H1 (cell line): ENCODE results near the gene CEACAM16. TPM values are rescaled to one million over a fixed set of nuclear protein-coding genes. Genes with fewer than 3 reads are reported as not detected.
A peak's percentile ranks its signal among the peaks of the same experiment; 100 is the strongest.

Experiments used
- CTCF ChIA-PET: fragments of 300-600 bp; sonication (Branson Sonifier 250); formaldehyde crosslinking; loops from one replicate; lab custom pipeline; 2021; ENCODE audit not compliant: partially characterized antibody; lab: Charles Lee
- POLR2A ChIA-PET: fragments of 300-600 bp; sonication (Branson Sonifier 250); formaldehyde crosslinking; loops from one replicate; lab custom pipeline; 2021; ENCODE audit warnings: inconsistent platforms; ENCODE audit not compliant: partially characterized antibody; lab: Charles Lee
- DNase-seq, 2 experiments: peaks; one replicate each; pipeline versions ENCODE4 v3.0.0 to v3.0.0-alpha.2; 2010 to 2022; ENCODE audit warnings: low spot score in 2 of 2, low read depth in 1 of 2, mixed read lengths in 1 of 2
- FAIRE-seq: peaks from 2 replicates; lab custom pipeline; 2011; peaks lifted over from hg19 to GRCh38; lab: Jason Lieb, UNC
- H2AFZ ChIP-seq: 2 replicates; pipeline ENCODE4 v1.8.1; 2012; ENCODE audit warnings: low read length, inconsistent platforms
- H2AK5ac ChIP-seq: 2 replicates; pipeline ENCODE4 v1.6.1; 2013; ENCODE audit warnings: low read depth, low read length
- H2BK120ac ChIP-seq: replicated peaks from 2 replicates; pipeline ENCODE3; 2013; ENCODE audit warnings: low read depth, low read length, inconsistent platforms
- H2BK12ac ChIP-seq: 2 replicates; pipeline ENCODE4 v1.6.1; 2013; ENCODE audit warnings: low read depth, low read length
- H2BK15ac ChIP-seq: 2 replicates; pipeline ENCODE4 v1.6.1; 2013; ENCODE audit warnings: low read length
- H2BK20ac ChIP-seq: 2 replicates; pipeline ENCODE4 v1.6.1; 2013; ENCODE audit warnings: low read length
- H2BK5ac ChIP-seq: 2 replicates; pipeline ENCODE4 v1.6.1; 2013; ENCODE audit warnings: low read depth, low read length
- H3K14ac ChIP-seq: 2 replicates; pipeline ENCODE4 v1.6.1; 2013; ENCODE audit warnings: inconsistent platforms; ENCODE audit not compliant: insufficient read length
- H3K18ac ChIP-seq: 2 replicates; pipeline ENCODE4 v1.6.1; 2013; ENCODE audit warnings: low read length; ENCODE audit errors: extremely low read depth
- H3K23ac ChIP-seq: 2 replicates; pipeline ENCODE4 v1.6.1; 2013; ENCODE audit warnings: inconsistent platforms; ENCODE audit not compliant: insufficient read length
- H3K23me2 ChIP-seq: 2 replicates; pipeline ENCODE4 v1.6.1; 2013; ENCODE audit warnings: low read depth, low read length
- H3K27ac ChIP-seq: 2 replicates; pipeline ENCODE4 v1.6.1; 2011; ENCODE audit warnings: low read depth, low read length, inconsistent platforms
- H3K27me3 ChIP-seq, 4 experiments: replicated peaks in 1 of 4; 1 replicate in 1 of 4; 2 replicates in 3 of 4; pipeline versions ENCODE4 v1.6.1 to v1.8.1; 2011 to 2013; ENCODE audit warnings: low read length in 3 of 4, mild to moderate bottlenecking in 3 of 4, inconsistent platforms in 2 of 4, mixed read lengths in 2 of 4, moderate library complexity in 1 of 4; ENCODE audit not compliant: control insufficient read depth in 3 of 4, insufficient read depth in 3 of 4; ENCODE audit errors: extremely low read depth in 1 of 4
- H3K36me3 ChIP-seq, 4 experiments: 2 replicates each; pipeline versions ENCODE4 v1.6.1 to v1.8.1; 2011 to 2013; ENCODE audit warnings: mild to moderate bottlenecking in 4 of 4, low read length in 3 of 4, moderate library complexity in 2 of 4, control low read depth in 1 of 4, inconsistent platforms in 1 of 4; ENCODE audit not compliant: insufficient read depth in 4 of 4, control insufficient read depth in 2 of 4
- H3K4ac ChIP-seq: replicated peaks from 2 replicates; pipeline ENCODE3; 2013; ENCODE audit warnings: low read length, low read depth, mixed read lengths, inconsistent platforms; ENCODE audit not compliant: insufficient read length
- H3K4me1 ChIP-seq, 4 experiments: replicated peaks in 1 of 4; 1 replicate in 1 of 4; 2 replicates in 3 of 4; pipeline versions ENCODE4 v1.6.1 to v1.8.1; 2011 to 2013; ENCODE audit warnings: low read length in 3 of 4, inconsistent platforms in 2 of 4, mixed read lengths in 1 of 4; ENCODE audit not compliant: insufficient read depth in 4 of 4, control insufficient read depth in 3 of 4
- H3K4me2 ChIP-seq, 2 experiments: 2 replicates each; pipeline versions ENCODE4 v1.6.1 to v1.8.1; 2011 to 2013; ENCODE audit warnings: low read depth in 2 of 2, low read length in 2 of 2, control low read depth in 1 of 2, inconsistent platforms in 1 of 2, mild to moderate bottlenecking in 1 of 2; ENCODE audit not compliant: insufficient read depth in 1 of 2
- H3K4me3 ChIP-seq, 4 experiments: fragments of 200-600, 300-600 bp in 1 of 4; sonication (generic), shearing (Covaris generic), sonication (Bioruptor Twin) in 1 of 4; 2 replicates each; pipeline versions ENCODE4 v1.5.1 to v1.8.1; 2011 to 2016; ENCODE audit warnings: low read length in 4 of 4, low read depth in 3 of 4, control low read depth in 2 of 4, inconsistent platforms in 2 of 4, mild to moderate bottlenecking in 2 of 4, mixed read lengths in 1 of 4, moderate library complexity in 1 of 4; ENCODE audit not compliant: insufficient read depth in 2 of 4; ENCODE audit errors: extremely low read depth in 1 of 4
- H3K56ac ChIP-seq: replicated peaks from 2 replicates; pipeline ENCODE3; 2013; ENCODE audit warnings: low read depth, mild to moderate bottlenecking, mixed read lengths, low read length, inconsistent platforms; ENCODE audit not compliant: insufficient read length
- H3K79me1 ChIP-seq: 2 replicates; pipeline ENCODE4 v1.6.1; 2013; ENCODE audit warnings: low read depth, low read length, control low read depth
- H3K79me2 ChIP-seq, 2 experiments: 2 replicates each; pipeline versions ENCODE4 v1.6.1 to v1.8.1; 2012 to 2013; ENCODE audit warnings: low read length in 2 of 2, mild to moderate bottlenecking in 2 of 2, inconsistent platforms in 1 of 2; ENCODE audit not compliant: insufficient read depth in 2 of 2, control insufficient read depth in 1 of 2
- H3K9ac ChIP-seq, 4 experiments: replicated peaks in 1 of 4; 1 replicate in 1 of 4; 2 replicates in 3 of 4; pipeline versions ENCODE4 v1.6.1 to v1.8.1; 2011 to 2013; ENCODE audit warnings: low read depth in 3 of 4, low read length in 3 of 4, control low read depth in 2 of 4, mild to moderate bottlenecking in 2 of 4, moderate library complexity in 2 of 4, inconsistent platforms in 1 of 4; ENCODE audit errors: extremely low read depth in 1 of 4
- H3K9me3 ChIP-seq, 2 experiments: 2 replicates each; pipeline versions ENCODE4 v1.6.1 to v1.8.1; 2012 to 2013; ENCODE audit warnings: mild to moderate bottlenecking in 2 of 2, moderate library complexity in 2 of 2, control low read depth in 1 of 2, inconsistent platforms in 1 of 2, low read depth in 1 of 2, low read length in 1 of 2, mixed read lengths in 1 of 2; ENCODE audit not compliant: insufficient read depth in 2 of 2
- H4K20me1 ChIP-seq, 2 experiments: replicated peaks in 1 of 2; 2 replicates each; pipeline versions ENCODE3 to v1.8.1; 2011 to 2013; ENCODE audit warnings: inconsistent platforms in 2 of 2, low read length in 2 of 2, mild to moderate bottlenecking in 1 of 2; ENCODE audit not compliant: insufficient read depth in 2 of 2, control insufficient read depth in 1 of 2
- H4K5ac ChIP-seq: 2 replicates; pipeline ENCODE4 v1.6.1; 2013; ENCODE audit warnings: low read length, low read depth, mixed read lengths, inconsistent platforms; ENCODE audit not compliant: insufficient read length
- H4K8ac ChIP-seq: 2 replicates; pipeline ENCODE4 v1.8.0; 2013; ENCODE audit warnings: mild to moderate bottlenecking, moderate library complexity, low read length, inconsistent platforms; ENCODE audit not compliant: insufficient read depth; ENCODE audit errors: extremely low read depth
- H4K91ac ChIP-seq: replicated peaks from 2 replicates; pipeline ENCODE3; 2013; ENCODE audit warnings: low read length, mixed read lengths, inconsistent platforms; ENCODE audit not compliant: insufficient read length
- BACH1 ChIP-seq: IDR thresholded peaks from 2 replicates; pipeline ENCODE4 v1.6.1; 2012; ENCODE audit warnings: low read length, improper control_type of control experiment
- CREB1 ChIP-seq: IDR thresholded peaks from 2 replicates; pipeline ENCODE4 v1.6.1; 2012; ENCODE audit warnings: inconsistent platforms
- GTF2F1 ChIP-seq: IDR thresholded peaks from 2 replicates; pipeline ENCODE4 v1.6.1; 2012; ENCODE audit warnings: low read depth, low read length, improper control_type of control experiment, borderline replicate concordance
- JUND ChIP-seq: IDR thresholded peaks from 2 replicates; pipeline ENCODE4 v1.6.1; 2011; ENCODE audit warnings: mild to moderate bottlenecking, improper control_type of control experiment, low read length
- KDM4A ChIP-seq: IDR thresholded peaks from one replicate; pipeline ENCODE4 v1.7.1; 2012; ENCODE audit warnings: low read depth, mild to moderate bottlenecking, moderate library complexity, low read length, inconsistent platforms; ENCODE audit not compliant: severe bottlenecking
- PHF8 ChIP-seq: fragments of 200-600 bp; sonication (generic); conservative IDR thresholded peaks from 2 replicates; pipeline ENCODE4 v1.7.1; 2012; ENCODE audit warnings: low read depth, mild to moderate bottlenecking, inconsistent platforms, low read length, moderate library complexity
- SP1 ChIP-seq: IDR thresholded peaks from 2 replicates; pipeline ENCODE4 v1.6.1; 2011; ENCODE audit warnings: low read depth, low read length
- SP4 ChIP-seq: IDR thresholded peaks from 2 replicates; pipeline ENCODE4 v1.6.1; 2012; ENCODE audit warnings: low read length, inconsistent platforms
- USF2 ChIP-seq: IDR thresholded peaks from 2 replicates; pipeline ENCODE4 v1.6.1; 2011; ENCODE audit warnings: low read length, improper control_type of control experiment
- WGBS, 2 experiments: shearing (Covaris generic) in 1 of 2; methylation state at CpG; one replicate each; pipeline versions ENCODE4 v1.1.6 to v1.1.7; 2013 to 2015; ENCODE audit warnings: low lambda C conversion rate in 2 of 2, mixed read lengths in 2 of 2, inconsistent platforms in 1 of 2, low coverage in 1 of 2, missing lambda C conversion rate in 1 of 2; ENCODE audit not compliant: insufficient replicate concordance in 2 of 2, insufficient coverage in 1 of 2, insufficient read length in 1 of 2; ENCODE audit errors: extremely low coverage in 1 of 2, missing lambda C conversion rate in 1 of 2; 5-methylcytosine and 5-hydroxymethylcytosine counted together
- polyA plus RNA-seq, 7 experiments: library from polyadenylated mRNA; depleted of rRNA in 3 of 7; stranded (reverse) in 5 of 7; unstranded in 2 of 7; fragments of >200 nt in 5 of 7; fragments of 200-250 nt in 2 of 7; gene quantifications; 1 replicate in 5 of 7; 2 replicates in 1 of 7; 4 replicates in 1 of 7; pipeline versions ENCODE4 v1.2.1 to v1.2.3, GENCODE V29; 2011 to 2013; ENCODE audit warnings: missing spikeins in 2 of 7, mixed read lengths in 2 of 7
- total RNA-seq: library from RNA; stranded (reverse); fragmentation: NEBNext Ultra II Directional; extraction: Animal tissue kit (Norgen Biotek cat#: 25700); gene quantifications from 2 replicates; pipeline ENCODE4 v1.2.1, GENCODE V29; 2021

CEACAM16 gene
- total and polyA plus RNA-seq, 2 of the 8 experiments (the other 6 are each of a cell fraction or from before 2014, with no cell fraction given): not detected

- no peaks in the 10 kb centered on the region; the same call in 1 of the 2 replicates for H3K79me1 ChIP-seq
- no peaks in the 10 kb centered on the region for H3K79me2 ChIP-seq
- H3K23ac ChIP-seq: no peak overlapping the region
- WGBS, 2 experiments: 78% methylated on average over 8 of the region's 8 CpGs; no CpG with 5 or more reads in 1 of the 2 experiments
- ChIA-PET CTCF (interaction anchor here (0.6 to 2.8 kb wide), 7 partner anchors 11 to 106 kb away, joined by 3 to 9 read pairs (median 3); no protein-coding TSS in a partner anchor), POLR2A (interaction anchor here (0.6 kb wide), 1 partner anchor 23 kb away, joined by 3 read pairs; no protein-coding TSS in a partner anchor)
- H4K20me1 ChIP-seq: no peaks in the 10 kb centered on the region
- H4K91ac ChIP-seq: no peak overlapping the region
- H2BK20ac ChIP-seq: no peak overlapping the region
- H2AK5ac ChIP-seq: no peak overlapping the region
- H3K27me3 ChIP-seq: no peaks in the 10 kb centered on the region
- no peak overlapping the region for H3K9ac ChIP-seq
- no peaks in the 10 kb centered on the region for H3K9me3 ChIP-seq
- peak; percentile 85 for FAIRE-seq
- no peak overlapping the region for H3K14ac ChIP-seq
- DNase-seq: peak in 1 of 2 experiments; percentile 60
- H3K36me3 ChIP-seq: no peaks in the 10 kb centered on the region
- 0 out of 2 replicates have a peak overlapping the region, but pooled peaks have one; percentile 62 for H3K18ac ChIP-seq
- peak overlapping the region in 1 of 2 experiments; percentile 21; a peak in 2 of 4 replicates for H3K4me2 ChIP-seq
- TF ChIP-seq SP1 (peak; percentile 64; the same call in 1 of the 2 replicates), JUND (peak; percentile 65; the same call in 1 of the 2 replicates), SP4 (no peak), KDM4A (no peak), CREB1 (no peak), GTF2F1 (no peak), PHF8 (no peak), USF2 (0 out of 2 replicates have a peak, but pooled peaks have one; percentile 31), BACH1 (no peak)
- no peak overlapping the region for H2BK120ac ChIP-seq
- no peaks in the 10 kb centered on the region for H3K23me2 ChIP-seq
- no peak overlapping the region for H4K5ac ChIP-seq
- no peak overlapping the region for H2BK5ac ChIP-seq
- no peak overlapping the region for H3K4me3 ChIP-seq
- no peak overlapping the region for H3K4ac ChIP-seq
- no peak overlapping the region for H2BK12ac ChIP-seq
- no peak overlapping the region for H2BK15ac ChIP-seq
- peak overlapping the region; percentile 59; the same call in 1 of the 2 replicates for H4K8ac ChIP-seq
- no peak overlapping the region for H3K27ac ChIP-seq
- 0 out of 2 replicates have a peak overlapping the region, but pooled peaks have one; percentile 26 for H2AFZ ChIP-seq
- H3K4me1 ChIP-seq: no peaks in the 10 kb centered on the region
- no peak overlapping the region for H3K56ac ChIP-seq
Measured at GRCh38 chr19:44677019-44677811, 21.7 kb upstream of the CEACAM16 start.
